Fibroblast of skin of back (primary cell): ENCODE results near the gene L3HYPDH.
"Not testable (repeated sequence)": the region's sequence is repeated elsewhere in the genome, so short reads cannot be mapped to it uniquely, and the experiment has no call there.

Experiments
- DNase-seq: peaks from one replicate; pipeline ENCODE4 v3.0.0-alpha.2; 2013

L3HYPDH gene

DNA sequence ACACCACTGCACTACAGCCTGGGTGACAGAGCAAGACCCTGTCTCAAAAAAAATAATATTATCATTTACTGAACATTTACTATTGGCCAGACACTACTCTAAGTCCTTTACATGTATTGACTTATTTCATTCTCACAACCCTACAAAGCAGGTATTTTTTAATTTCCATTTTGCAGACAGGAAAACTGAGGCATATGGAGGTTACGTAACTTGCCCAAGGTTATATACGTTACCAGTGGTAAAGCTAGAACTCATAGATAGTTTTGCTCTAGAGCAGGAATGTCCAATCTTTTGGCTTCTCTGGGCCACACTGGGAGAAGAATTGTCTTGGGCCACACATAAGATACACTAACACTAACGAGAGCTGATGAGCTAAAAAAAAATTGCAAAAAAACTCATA is 5.7 kb downstream of the L3HYPDH start:
- DNase-seq: no peak

DNA sequence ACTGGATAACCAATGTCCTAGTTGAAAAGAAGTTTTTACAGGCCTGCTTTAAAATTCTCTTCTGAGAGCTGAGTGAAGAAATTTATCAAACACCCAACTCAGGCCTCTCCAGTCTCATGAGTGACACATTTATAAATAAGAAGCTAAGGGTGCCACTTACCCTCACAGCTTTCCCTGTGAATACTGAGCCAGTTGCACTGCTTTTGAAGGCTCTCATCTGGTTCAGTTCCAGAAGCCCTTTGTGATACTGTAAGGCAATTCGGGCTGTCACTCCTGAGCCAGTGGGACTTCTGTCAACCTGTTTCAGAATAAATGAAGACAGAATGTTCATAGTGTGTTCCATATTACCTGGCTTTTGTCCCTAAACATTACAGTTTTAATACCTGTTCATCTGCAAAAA is 8.5 kb downstream of the L3HYPDH start:
- no peak for DNase-seq

GRCh38 chr14:59474172-59474571 is 10.0 kb downstream of the L3HYPDH start:
- DNase-seq: peak; percentile 63

- no peak for DNase-seq
Measured at GRCh38 chr14:59465316-59466135, 18.7 kb downstream of the L3HYPDH start, which contains the start of gene GPR135. Gene GPR135 (minus strand): TSS chr14:59465380. CDS start chr14:59465226, 154 bp downstream.

- peak; percentile 53 for DNase-seq
Measured at GRCh38 chr14:59464486-59465315, 19.5 kb downstream of the L3HYPDH start.

- no peak for DNase-seq
Measured at GRCh38 chr14:59463787-59464485, 20.3 kb downstream of the L3HYPDH start.

GRCh38 chr14:59461891-59462290 is 22.3 kb downstream of the L3HYPDH start:
- DNase-seq: no peak

GRCh38 chr14:59460378-59460777 is 23.8 kb downstream of the L3HYPDH start:
- DNase-seq: no peak

DNA sequence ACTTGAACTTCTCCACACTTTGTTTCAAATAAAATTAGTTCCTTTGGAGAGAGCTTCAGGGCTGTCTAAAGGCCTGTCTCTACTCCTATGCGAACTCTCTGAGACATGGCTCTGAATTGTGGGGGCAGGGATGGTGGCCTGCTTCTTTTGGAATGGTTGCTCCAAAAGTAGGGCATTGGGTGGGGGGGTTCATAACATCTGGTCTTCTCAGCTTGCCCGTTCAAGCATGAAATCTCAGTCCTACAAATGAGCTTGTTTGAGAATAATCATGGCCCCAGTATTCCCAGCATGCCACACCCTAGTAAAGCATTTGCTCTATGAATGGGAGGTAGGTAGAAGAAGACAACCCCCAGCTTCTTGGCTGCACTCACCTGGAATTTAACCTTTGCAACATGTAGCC is 25.7 kb downstream of the L3HYPDH start:
- DNase-seq: no peak

- DNase-seq: peak; percentile 33
Measured at GRCh38 chr14:59455411-59455810, 28.8 kb downstream of the L3HYPDH start.

DNA sequence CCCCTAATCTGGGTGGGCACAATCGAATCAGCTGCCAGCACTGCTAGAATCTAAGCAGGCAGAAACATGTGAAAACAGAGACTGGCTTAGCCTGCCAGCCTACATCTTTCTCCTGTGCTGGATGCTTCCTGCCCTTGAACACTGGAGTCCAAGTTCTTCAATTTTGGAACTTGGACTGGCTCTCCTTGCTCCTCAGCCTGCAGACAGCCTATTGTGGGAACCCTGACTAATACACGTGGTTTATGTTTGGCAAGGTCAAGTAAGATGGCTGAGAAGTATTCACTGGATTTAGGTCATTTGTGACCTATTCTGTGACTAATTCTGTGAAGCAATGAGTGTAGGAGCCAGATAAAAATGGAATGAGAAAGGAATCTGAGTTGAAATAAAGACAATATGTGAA is 30.1 kb downstream of the L3HYPDH start:
- DNase-seq: peak; percentile 95

GRCh38 chr14:59451849-59452248 is 32.4 kb downstream of the L3HYPDH start:
- DNase-seq: peak; percentile 26

DNA sequence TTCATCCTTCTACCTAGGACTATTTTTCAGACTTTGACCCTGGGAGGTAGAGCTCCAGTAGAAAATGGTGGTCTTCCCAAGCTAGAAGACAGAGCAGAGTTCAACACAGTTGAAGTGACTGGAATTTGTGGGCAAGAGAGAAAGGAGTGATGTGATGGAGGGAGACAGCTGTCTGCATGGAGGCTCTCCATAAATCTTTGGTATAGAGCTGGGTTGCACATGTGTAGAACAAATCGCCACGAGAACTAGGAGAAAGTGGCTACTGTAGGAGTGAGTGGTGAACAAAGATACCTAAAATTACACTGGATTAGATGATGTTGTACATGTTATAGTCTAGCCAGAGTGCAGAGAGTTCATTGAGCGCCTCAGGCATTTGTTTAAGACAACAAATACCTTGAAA is 33.5 kb downstream of the L3HYPDH start:
- DNase-seq: no peak

DNA sequence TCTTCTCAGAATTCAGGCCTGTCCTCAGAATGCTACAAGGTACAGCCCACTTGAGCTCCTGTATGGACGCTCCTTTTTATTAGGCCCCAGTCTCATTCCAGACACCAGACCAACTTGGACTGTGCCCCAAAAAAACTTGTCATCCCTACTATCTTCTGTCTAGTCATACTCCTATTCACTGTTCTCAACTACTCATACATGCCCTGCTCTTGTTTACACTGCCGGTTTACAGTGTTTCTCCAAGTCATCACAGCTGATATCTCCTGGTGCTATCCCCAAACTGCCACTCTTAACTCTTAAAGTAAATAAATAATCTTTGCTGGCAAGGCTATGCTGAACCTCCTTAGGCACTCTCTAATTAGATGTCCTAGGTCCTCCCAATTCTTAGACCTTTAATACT is 35.5 kb downstream of the L3HYPDH start:
- DNase-seq: not testable (repeated sequence)

DNA sequence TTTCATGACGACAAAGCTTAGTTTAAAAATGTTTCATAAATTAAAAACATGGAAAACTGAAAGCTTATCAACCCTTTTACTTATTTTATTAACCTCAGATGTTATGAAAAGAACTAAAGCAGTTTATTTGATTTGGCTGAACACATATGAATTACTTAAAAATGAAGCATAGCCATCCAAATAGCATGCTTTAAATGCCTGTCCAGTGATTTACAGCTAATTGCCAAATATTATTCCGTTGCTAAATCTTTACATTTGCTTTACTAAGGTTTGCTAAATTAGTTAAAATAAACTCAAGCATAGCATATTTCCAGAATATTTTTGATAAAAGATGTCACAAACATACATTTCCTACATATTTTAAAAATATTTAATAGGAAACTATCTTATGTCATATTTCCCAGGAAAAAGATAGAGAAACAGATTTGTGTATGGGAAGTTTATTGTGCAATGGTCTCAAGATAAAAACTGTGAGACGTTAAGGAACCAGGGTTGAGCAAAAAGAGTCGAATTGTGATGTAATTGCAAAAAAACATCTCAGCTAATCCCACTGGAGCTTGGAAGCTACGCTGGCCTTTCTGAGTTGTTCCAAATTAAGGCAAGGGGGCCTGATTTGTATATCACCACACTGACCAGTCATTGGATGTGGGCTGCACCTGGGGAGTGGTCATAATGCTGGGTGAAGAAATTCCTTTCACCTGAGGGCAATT is 44.8 kb downstream of the L3HYPDH start:
- DNase-seq: peak; percentile 68

GRCh38 chr14:59438195-59438647 is 46.0 kb downstream of the L3HYPDH start:
- DNase-seq: peak; percentile 92

DNA sequence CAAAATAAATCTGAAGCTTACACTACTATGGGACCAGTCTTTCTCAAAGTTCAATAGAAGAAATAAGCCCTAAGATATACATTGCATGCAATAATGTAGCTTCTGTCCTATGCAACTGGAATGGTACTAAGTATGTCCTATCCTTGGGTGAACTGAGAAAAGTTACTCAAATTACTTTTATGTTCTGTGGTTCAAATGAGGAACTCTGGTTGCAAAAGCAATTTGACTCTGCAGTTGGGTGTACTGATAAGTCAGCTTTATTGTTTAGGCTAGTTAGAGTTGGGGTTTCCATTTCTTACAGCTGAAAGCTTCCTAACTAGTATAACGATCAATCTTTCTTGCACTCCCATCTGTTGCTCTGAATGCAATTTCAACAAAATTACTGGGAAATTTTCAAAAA is 48.2 kb downstream of the L3HYPDH start:
- DNase-seq: no peak

GRCh38 chr14:59435101-59435500 is 49.1 kb downstream of the L3HYPDH start:
- no peak for DNase-seq

DNA sequence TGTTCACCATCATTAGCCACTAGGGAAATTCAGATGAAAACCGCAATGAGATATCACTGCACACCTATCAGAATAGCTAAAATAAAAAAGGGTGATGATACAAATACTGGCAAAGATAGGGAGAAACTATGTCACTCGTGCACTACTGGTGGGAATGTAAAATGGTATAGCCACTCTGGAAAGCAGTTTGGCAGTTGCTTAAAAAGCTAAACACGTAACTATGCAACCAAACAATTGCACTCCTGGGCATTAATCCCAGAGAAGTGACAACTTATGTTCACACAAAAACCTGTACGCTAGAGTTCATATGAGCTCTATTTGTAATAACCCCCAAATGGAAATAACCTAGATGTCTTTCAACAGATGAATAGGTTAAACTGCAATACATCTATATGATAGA is 54.4 kb downstream of the L3HYPDH start:
- no peak for DNase-seq

- DNase-seq: no peak
Measured at GRCh38 chr14:59428581-59429012, 55.6 kb downstream of the L3HYPDH start.

DNA sequence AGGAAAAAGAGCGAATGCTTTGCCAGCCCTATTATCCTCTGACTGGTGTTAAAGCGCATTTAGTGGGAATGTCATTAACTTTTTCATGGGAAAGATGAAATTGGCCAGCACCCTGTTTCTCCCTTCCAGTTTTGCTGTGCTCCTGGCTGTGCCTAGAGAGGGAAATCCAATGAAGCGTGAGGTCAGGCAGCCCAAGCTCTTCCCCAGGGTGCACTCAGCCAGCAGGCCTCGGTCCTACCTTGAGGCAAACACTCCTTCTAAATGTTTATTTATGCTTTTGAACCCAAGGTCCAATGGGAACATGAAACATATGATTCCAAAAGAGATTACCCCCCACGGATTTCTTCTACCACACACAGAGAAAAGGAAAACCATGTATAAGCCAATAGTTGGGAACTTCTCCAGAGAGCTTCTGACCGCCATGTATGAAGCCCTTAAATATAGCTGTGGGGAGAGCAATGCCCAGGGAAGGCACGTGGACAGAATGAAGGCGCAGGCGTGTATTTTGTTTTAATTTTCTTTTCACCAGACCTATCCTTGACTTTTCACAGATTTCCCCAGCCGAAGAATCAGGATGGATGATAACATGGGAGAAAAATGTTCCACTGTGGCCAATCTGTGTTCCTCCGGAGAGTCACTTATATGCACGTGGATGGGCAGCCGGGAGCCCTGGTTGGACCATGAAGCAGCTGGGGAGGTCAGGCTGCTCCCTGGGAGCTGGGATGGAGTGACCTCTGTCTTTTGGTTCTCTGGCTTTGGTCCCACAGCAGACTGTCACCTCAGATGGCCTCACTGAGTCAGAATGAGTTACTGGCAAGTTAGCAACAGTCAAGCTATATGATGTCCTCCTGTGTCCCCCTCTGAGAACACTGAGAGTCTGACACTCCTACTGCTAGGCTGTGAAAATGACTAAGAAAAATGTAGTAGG is 56.3 kb downstream of the L3HYPDH start:
- peak; percentile 84 for DNase-seq
